ENCODE results near the gene ADGRL2.

Gene ADGRL2

GRCh38 chr1:82001345-82001744 is 200.6 kb downstream of the ADGRL2 start:
- DNase-seq = no peak

DNA sequence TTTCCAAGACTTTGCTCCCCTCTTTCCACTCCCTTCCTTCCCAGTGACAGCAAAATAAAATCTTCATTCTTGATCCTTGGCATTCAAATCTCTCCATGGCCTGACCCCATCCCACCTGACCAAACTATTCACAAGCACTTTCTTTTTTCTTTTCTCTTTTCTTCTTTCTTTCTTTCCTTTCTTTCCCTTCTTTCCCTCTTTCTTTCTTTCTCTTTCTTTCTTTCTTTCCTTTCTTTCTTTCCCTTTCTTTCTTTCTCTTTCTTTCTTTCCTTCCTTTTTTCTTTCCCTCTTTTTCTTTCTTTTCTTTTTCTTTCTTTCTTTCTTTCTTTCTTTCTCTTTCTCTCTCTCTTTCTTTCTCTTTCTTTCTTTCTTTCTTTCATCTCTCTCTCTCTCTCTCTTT is 207.1 kb downstream of the ADGRL2 start:
- no peak for DNase-seq

GRCh38 chr1:82013702-82014101 is 213.0 kb downstream of the ADGRL2 start:
- DNase-seq = no peak

GRCh38 chr1:82015444-82015843 is 214.7 kb downstream of the ADGRL2 start:
- no peak for DNase-seq

DNA sequence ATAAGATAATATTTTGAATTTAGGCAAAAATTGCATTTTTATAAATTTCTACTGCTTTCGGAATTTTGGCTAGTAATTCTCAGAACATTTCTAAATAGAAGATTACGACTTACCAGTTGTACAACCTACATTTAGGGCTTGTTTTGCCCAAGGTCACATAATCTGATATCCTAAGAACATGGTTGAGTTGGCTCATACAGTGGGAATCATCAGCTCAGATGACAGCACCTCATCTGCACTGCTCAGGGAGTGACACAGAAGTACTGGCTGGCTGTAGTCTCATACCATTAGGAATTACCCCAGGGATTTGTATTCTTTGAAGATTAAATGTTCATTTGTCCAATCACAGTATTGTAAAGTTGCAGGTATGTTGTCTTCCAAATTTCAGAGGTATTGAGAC is 217.6 kb downstream of the ADGRL2 start:
- no peak for DNase-seq

DNA sequence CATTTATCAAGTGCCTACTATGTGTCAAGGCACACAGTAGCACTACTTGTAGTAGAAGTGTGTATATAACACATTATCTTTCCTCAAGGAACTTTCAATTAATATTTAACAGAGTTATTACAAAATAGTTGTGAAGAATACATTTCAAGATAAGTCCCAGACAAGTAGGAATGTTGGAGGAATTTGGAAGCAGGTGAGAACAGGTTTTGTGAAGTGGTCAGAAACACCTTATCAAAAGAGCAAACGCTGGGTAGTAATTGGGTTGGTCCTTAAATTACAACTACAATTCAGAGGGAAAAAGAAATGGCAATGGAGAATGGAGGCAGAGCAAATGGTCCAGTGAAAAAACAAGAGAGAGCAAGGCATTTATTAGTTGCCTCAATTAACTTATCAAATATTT is 218.8 kb downstream of the ADGRL2 start:
- DNase-seq = no peak

DNA sequence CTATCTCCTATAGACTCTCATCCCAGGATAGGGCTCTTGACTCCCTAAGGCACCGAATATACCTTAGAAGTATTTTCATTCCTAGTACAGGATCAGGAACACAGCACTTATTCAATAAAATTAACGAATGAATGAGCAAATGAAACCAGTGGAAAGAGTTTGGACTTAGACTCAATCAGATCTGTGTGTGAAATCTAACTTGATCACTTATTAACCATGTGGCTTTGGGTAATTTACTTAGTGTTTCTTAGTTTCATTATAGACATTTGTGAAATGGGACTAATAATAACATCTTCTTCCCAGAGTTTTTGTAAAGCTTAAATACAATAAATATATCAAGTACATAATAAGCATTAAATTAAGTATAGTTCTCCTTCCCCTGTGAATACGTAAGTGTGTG is 230.1 kb downstream of the ADGRL2 start:
- no peak for DNase-seq

GRCh38 chr1:82032068-82032467 is 231.3 kb downstream of the ADGRL2 start:
- no peak for DNase-seq

DNA sequence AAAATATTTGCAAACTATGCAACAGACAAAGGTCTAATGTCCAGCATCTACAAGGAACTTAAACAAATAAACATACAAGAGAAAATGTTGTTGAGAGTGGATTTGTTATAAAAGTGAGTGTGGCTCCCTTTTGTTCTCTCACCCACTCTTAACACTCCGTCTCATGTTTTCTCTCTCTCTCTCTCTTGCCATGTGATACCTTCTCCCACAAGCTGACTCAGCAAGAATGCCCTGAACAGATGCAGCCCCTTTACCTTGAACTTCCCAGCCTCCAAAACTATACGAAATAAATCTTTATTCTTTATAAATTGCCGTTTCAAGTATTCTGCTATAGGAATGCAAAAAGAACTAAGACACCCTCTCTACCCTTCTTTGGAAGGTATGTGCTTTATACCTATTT is 234.1 kb downstream of the ADGRL2 start:
- DNase-seq = no peak
